ENCODE results near the gene OR8K3.

Gene OR8K3

DNA sequence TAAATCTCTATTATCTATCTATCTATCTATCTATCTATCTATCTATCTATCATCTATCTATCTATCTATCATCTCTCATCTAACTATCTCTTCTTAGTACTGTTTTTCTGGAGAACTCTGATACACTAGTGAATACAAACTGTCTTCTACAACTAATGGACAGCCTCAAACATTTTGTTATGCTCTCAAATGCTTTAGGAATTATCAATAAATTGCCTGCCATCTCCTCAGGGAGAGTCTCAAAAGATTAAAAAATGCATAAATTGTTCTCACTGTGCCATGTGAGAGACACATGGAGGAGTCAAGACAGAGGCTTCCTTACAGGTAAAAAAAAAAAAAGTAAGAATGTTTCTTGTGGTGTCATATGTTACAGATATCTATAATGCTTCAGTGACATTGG, at the start of gene OR8K3:
TSS of gene OR8K3 (plus strand) at position 301 of the 400 bp plus-strand sequence. CDS start 3,163 bp downstream, outside the sequence.
- no peak for DNase-seq

DNA sequence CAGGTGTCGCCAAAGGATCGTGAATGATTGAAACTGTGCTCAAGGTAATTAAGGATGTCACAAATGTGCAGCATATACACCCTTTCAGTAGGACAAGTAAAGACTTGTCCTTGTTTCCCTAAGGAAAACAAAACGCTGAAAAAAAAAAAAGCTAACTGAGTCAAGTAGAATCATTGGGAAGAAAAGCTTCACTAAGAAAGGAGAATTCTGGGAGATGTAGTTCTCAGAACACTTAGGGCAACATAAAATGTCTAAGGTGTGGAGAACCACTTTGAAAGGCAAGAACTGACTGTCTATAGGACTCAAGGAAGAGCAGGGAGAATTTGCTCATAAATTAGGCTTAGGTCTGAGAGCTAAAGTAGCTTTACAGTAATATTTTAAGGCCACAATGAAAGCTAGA, 43.9 kb upstream of the OR8K3 start:
- no peak for DNase-seq

DNA sequence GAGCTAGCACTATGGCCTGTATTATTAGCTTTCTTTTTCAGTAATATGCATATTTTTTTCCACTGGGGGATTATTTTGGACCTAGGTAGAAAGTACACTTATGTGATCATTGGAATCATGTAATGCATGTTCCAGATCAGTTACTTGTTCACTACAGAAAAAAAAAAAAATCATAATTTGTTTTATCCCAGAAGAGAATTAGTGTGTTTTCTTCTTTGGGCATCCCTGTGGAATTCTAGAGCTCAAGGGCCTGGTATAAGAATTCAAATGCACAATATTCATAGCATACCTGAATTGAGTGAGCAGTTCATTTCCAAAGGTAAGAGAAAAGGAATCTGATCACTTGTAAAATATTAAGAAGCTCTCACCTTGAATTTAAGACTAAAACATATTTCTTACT, 41.1 kb upstream of the OR8K3 start, which contains the start of gene OR5T1:
TSS of gene OR5T1 (plus strand) at position 301 of the 400 bp plus-strand sequence. CDS start 1,485 bp downstream, outside the sequence.
- DNase-seq = no peak

DNA sequence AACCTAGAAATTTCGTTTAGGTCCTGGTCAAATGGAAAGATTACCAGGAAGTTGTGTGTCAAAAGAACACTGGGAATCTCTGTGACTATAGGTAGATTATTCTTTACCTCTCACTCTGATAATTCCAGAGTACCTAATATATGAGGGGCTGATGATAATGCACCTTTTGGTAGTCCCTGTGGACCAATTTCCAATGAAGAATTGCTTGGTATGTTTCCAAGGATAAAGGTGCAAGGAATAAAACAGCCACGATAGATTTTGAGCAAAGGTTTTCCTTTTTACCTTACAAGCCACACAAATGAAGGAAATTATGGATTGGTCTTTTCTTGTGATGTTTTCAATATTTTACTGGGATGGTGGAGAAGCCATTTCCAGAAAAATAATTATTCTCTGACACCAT, 22.8 kb upstream of the OR8K3 start, which contains the start of gene OR8H1:
TSS of gene OR8H1 (minus strand) at position 101 of the 400 bp plus-strand sequence. CDS start 1,192 bp downstream, outside the sequence.
- no peak for DNase-seq

DNA sequence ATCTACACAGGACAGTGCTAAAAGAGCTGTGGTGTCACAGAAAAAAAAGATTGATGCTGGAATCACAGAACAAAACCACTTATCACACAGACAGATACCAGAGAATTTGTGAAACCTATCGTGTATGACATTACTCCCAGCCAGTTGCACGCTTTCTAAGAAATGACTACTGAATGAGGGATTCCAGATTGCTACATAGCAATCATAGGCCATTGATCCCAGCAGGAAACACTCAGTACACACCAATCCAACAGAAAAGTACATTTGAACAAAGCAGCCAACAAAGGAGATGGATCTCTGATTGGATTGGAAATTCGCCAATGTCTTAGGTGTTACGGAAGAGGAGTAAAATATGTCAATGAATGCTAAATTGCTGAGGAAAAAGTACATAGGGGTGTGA, 18.0 kb upstream of the OR8K3 start:
- no peak for DNase-seq

DNA sequence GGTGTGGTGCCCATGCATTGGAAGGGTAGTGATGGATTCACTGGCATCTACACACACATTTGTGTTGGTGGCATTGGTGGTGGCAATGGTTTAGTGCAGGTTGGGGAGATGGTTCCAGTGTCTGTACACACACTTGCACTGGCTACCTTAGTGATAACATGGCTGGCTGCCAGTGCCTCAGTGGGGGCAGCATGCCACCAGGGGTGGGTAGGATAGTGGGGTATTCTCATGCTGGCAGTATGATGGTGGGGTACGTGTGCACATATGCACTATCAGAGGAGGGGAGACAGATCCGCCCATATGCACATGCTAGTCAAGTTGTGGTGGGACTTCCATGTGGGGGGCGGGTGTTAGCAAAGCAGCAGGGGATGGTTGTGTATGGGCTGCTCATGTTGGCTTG, 7.1 kb upstream of the OR8K3 start:
- no peak for DNase-seq

DNA sequence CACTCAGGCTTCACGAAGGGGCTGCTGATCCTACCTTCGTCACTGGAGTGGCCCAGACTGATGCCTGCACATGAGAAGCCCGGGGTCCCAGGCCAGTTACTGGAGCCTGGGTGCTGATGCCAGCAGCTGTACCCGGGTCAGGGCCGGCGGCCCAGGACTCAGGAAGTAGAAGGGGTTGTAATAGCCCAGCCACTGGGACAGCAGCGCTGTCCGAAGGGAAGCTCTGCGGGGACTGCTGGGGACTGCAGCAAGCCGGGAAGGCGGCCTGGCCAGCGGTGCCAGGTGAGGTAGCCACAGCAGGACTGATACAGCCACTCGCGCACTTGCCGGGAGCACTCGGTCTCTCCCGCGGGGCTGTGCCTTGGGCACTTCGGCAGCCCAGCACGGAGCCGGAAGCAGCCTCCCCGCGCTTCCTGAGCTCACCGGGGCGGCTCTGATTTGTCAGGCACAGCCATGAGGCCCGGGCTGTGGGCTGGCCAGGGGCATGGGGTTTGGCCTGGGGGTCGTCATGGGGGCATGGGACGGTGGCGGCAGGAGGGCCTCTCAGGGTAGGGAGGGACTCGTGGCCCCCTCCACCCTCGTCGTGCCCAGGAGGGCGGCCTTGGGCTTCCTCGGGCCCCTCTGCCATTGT, 17.0 kb downstream of the OR8K3 start:
- DNase-seq = no peak

DNA sequence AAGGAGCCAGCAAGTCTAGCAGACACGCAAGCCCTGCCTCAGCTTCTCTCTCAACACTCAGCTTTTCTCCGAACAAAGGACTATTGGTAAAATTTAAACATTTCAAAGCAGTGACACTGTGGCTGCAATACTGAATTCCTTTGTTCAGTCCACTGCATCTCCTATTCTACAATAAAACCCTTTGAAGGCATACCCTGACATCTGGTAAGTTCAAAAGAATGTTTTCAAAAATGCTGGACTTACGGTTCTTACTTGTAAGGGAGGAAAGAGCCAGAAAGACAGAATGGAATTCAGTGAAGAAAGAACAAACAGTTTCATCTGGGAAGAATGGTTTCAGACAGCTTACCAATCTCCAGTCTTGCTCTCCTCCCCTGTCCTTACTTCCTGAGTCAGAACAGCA, 18.2 kb downstream of the OR8K3 start:
- DNase-seq = no peak

DNA sequence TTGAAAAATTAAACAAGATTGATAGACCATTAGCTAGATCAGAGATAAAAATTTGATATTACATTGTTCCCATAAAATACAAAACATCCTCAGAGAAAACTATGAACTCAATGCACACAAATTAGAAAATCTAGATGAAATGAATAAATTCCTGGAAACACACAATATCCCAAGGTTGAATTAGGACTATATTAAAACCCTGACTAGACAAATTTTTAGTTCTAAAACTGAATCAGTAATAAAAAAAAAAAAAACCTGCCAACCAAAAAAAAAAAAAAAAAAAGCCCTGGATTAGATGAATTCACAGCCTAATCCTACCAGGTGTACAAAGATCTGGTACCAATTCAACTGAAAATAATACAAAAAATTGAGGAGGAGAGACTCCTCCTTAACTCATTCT, 25.3 kb downstream of the OR8K3 start:
- no peak for DNase-seq

DNA sequence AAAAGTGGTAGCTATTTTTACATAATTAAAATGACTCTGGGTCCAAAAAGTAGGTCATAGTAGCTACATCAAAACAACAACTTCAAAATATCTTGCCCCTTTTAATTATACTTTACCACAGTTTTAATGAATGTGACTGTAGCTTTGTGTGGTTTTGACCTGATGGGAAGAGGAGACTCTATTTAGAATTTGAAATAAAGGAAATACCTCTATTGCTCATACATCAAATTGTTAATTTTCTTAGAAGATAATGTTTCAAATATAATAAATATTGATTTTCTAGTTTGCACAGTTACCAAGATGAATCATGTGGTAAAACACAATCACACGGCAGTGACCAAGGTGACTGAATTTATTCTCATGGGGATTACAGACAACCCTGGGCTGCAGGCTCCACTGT, 30.8 kb downstream of the OR8K3 start, which contains the start of gene OR8K1:
TSS of gene OR8K1 (plus strand) at position 301 of the 400 bp plus-strand sequence. CDS start at position 301, 0 bp downstream.
- no peak for DNase-seq

DNA sequence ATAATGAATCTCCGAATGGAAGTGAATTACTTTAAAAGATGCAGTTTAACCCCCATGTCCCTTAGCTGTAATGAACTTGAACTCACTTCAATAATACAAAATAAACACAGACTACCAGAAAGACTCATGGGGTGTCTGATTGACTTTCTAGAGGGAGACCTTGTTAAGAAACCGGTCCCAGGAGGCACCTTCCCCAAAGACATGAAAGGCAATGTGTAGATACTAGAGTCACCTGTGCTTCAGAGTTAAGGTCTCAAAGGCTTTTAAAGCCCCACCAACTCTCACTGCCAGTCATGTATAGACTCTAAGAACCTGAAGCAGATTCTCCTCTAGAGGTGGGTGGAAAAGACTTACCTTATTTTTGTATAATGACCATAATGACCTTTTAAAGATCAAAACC, 39.0 kb downstream of the OR8K3 start, which contains the start of gene OR8J1:
TSS of gene OR8J1 (plus strand) at position 301 of the 400 bp plus-strand sequence. CDS start 5,956 bp downstream, outside the sequence.
- DNase-seq = no peak
